HCT116 (cell line): Measurements from ENCODE around the gene INF2. TPM values are rescaled to one million over a fixed set of nuclear protein-coding genes. Genes with fewer than 3 reads are reported as not detected.

Source experiments
- ATAC-seq: fragments of 200-7000 bp; cut with Tn5 transposase; 2 replicates; pipeline ENCODE4 v1.9.1; 2020; ENCODE audit warnings: mild to moderate bottlenecking, moderate library complexity
- BruUV-seq: library from RNA; stranded (reverse); fragments of 400-500 nt; replicated peaks from 2 replicates; lab custom pipeline; 2021; lab: Mats Ljungman, UMichigan
- CTCF ChIA-PET: fragments of 300-600 bp; sonication (Branson Sonifier 250); formaldehyde crosslinking; loops from one replicate; lab custom pipeline; 2021; ENCODE audit warnings: antibody characterized with exemption; lab: Charles Lee
- POLR2A ChIA-PET: fragments of 300-600, 350-600 bp; sonication (Branson Sonifier 250); formaldehyde crosslinking; loops from one replicate; lab custom pipeline; 2021; ENCODE audit warnings: antibody characterized with exemption; lab: Charles Lee
- RAD21 ChIA-PET, 2 experiments: fragments of 300-600 bp; sonication (Branson Sonifier 250); formaldehyde crosslinking; loops; one replicate each; lab custom pipeline; 2023; ENCODE audit warnings: low total read pairs in 2 of 2; ENCODE audit not compliant: uncharacterized antibody in 2 of 2, unreplicated experiment in 2 of 2, low non-redundant PET in 1 of 2; lab: Charles Lee
- DNase-seq: peaks from one replicate; pipeline ENCODE4 v3.0.0-alpha.2; 2010; ENCODE audit warnings: low read depth, low spot score
- H2AFZ ChIP-seq: fragments of 200-600 bp; shearing (Covaris generic), sonication (generic); 2 replicates; pipeline ENCODE4 v1.6.1; 2017; ENCODE audit warnings: low read depth, mixed run types, mixed read lengths, antibody characterized with exemption, low read length; ENCODE audit not compliant: poor library complexity, severe bottlenecking
- H3K27ac ChIP-seq: 2 replicates; pipeline ENCODE4 v1.5.1; 2012; ENCODE audit warnings: low read depth, low read length
- H3K27me3 ChIP-seq: fragments of 200-600 bp; sonication (generic); 2 replicates; pipeline ENCODE4 v1.6.1; 2016; ENCODE audit warnings: mixed run types, low read length, mixed read lengths; ENCODE audit not compliant: insufficient read depth
- H3K36me3 ChIP-seq, 2 experiments: fragments of 200-500 bp in 1 of 2; fragments of 200-600 bp in 1 of 2; sonication (Bioruptor generic) in 1 of 2; sonication (generic) in 1 of 2; 2 replicates each; pipeline versions ENCODE4 v1.5.1 to v1.6.1; 2014 to 2016; ENCODE audit warnings: low read length in 2 of 2, inconsistent platforms in 1 of 2, mixed read lengths in 1 of 2, mixed run types in 1 of 2; ENCODE audit not compliant: insufficient read depth in 2 of 2, control insufficient read depth in 1 of 2
- H3K4me1 ChIP-seq, 2 experiments: fragments of 200-600 bp in 1 of 2; sonication (generic) in 1 of 2; 2 replicates each; pipeline versions ENCODE4 v1.5.1 to v1.6.1; 2012 to 2017; ENCODE audit warnings: low read length in 2 of 2, inconsistent platforms in 1 of 2, mild to moderate bottlenecking in 1 of 2, mixed read lengths in 1 of 2, mixed run types in 1 of 2, moderate library complexity in 1 of 2; ENCODE audit not compliant: insufficient read depth in 2 of 2, control insufficient read depth in 1 of 2
- H3K4me2 ChIP-seq: fragments of 200-600 bp; sonication (generic); 2 replicates; pipeline ENCODE4 v1.6.1; 2017; ENCODE audit warnings: mixed run types, low read length, mixed read lengths
- H3K4me3 ChIP-seq, 2 experiments: fragments of 200-600 bp in 1 of 2; sonication (generic) in 1 of 2; replicated peaks in 1 of 2; 2 replicates each; pipeline ENCODE4 v1.5.1; 2011 to 2016; ENCODE audit warnings: low read length in 2 of 2, control low read depth in 1 of 2, low read depth in 1 of 2, mild to moderate bottlenecking in 1 of 2, mixed read lengths in 1 of 2, mixed run types in 1 of 2
- H3K79me2 ChIP-seq: fragments of 200-600 bp; sonication (generic); 2 replicates; pipeline ENCODE4 v1.6.1; 2017; ENCODE audit warnings: mild to moderate bottlenecking, mixed run types, low read length, moderate library complexity, mixed read lengths; ENCODE audit not compliant: insufficient read depth
- H3K9ac ChIP-seq: fragments of 200-600 bp; sonication (generic); 2 replicates; pipeline ENCODE4 v1.6.1; 2016; ENCODE audit warnings: low read length, mixed read lengths
- H3K9me2 ChIP-seq: fragments of 200-600 bp; sonication (generic), shearing (Covaris generic); 2 replicates; pipeline ENCODE4 v1.6.1; 2017; ENCODE audit warnings: mixed run types, mild to moderate bottlenecking, moderate library complexity; ENCODE audit not compliant: insufficient read depth
- H3K9me3 ChIP-seq, 2 experiments: fragments of 200-500 bp in 1 of 2; fragments of 200-600 bp in 1 of 2; sonication (Bioruptor generic) in 1 of 2; sonication (generic) in 1 of 2; 2 replicates each; pipeline ENCODE4 v1.6.1; 2014 to 2017; ENCODE audit warnings: low read length in 2 of 2, mixed read lengths in 2 of 2, inconsistent platforms in 1 of 2, low read depth in 1 of 2, mild to moderate bottlenecking in 1 of 2, mixed run types in 1 of 2, moderate library complexity in 1 of 2; ENCODE audit not compliant: control insufficient read depth in 1 of 2, insufficient read depth in 1 of 2
- H4K20me1 ChIP-seq: fragments of 200-600 bp; sonication (generic), shearing (Covaris generic); 2 replicates; pipeline ENCODE4 v1.6.1; 2017; ENCODE audit warnings: mixed run types, mild to moderate bottlenecking, moderate library complexity; ENCODE audit not compliant: insufficient read depth
- CBX3 ChIP-seq: IDR thresholded peaks from 2 replicates; pipeline ENCODE4 v1.6.1; 2012; ENCODE audit warnings: low read depth
- CEBPB ChIP-seq: IDR thresholded peaks from 2 replicates; pipeline ENCODE4 v1.6.1; 2012; ENCODE audit warnings: low read depth
- ELF1 ChIP-seq: IDR thresholded peaks from 2 replicates; pipeline ENCODE4 v1.6.1; 2012; ENCODE audit warnings: low read depth, borderline replicate concordance
- EZH2 ChIP-seq: fragments of 200-600 bp; sonication (generic); IDR thresholded peaks from 2 replicates; pipeline ENCODE4 v1.6.1; 2017; ENCODE audit warnings: antibody characterized with exemption, mixed run types
- FOSL1 ChIP-seq: IDR thresholded peaks from 2 replicates; pipeline ENCODE4 v1.6.1; 2012; ENCODE audit warnings: low read depth
- JUND ChIP-seq: IDR thresholded peaks from 2 replicates; pipeline ENCODE4 v1.6.1; 2012
- POLR2A ChIP-seq: IDR thresholded peaks from 2 replicates; pipeline ENCODE4 v1.7.0; 2011; ENCODE audit warnings: borderline replicate concordance; ENCODE audit not compliant: insufficient read depth, insufficient read length; ENCODE audit errors: extremely low read depth
- POLR2AphosphoS5 ChIP-seq: IDR thresholded peaks from 2 replicates; pipeline ENCODE4 v1.6.1; 2011; ENCODE audit warnings: mild to moderate bottlenecking, low read depth, low read length, moderate library complexity
- REST ChIP-seq: IDR thresholded peaks from 2 replicates; pipeline ENCODE4 v1.6.1; 2012; ENCODE audit warnings: low read depth
- SIN3A ChIP-seq: IDR thresholded peaks from 2 replicates; pipeline ENCODE4 v1.6.1; 2012; ENCODE audit warnings: low read depth
- SP1 ChIP-seq: IDR thresholded peaks from 2 replicates; pipeline ENCODE4 v1.6.1; 2012; ENCODE audit warnings: low read depth
- SRF ChIP-seq: IDR thresholded peaks from 2 replicates; pipeline ENCODE4 v1.6.1; 2012; ENCODE audit warnings: low read depth
- TCF7L2 ChIP-seq: IDR thresholded peaks from 2 replicates; pipeline ENCODE4 v1.7.0; 2011; ENCODE audit warnings: borderline replicate concordance, inconsistent platforms; ENCODE audit not compliant: insufficient read depth, insufficient read length; ENCODE audit errors: extremely low read depth
- ZFX ChIP-seq: fragments of 450-650 bp; IDR thresholded peaks from 2 replicates; pipeline ENCODE4 v1.6.1; 2017
- ZNF274 ChIP-seq: fragments of 200-500 bp; sonication (Bioruptor generic); IDR thresholded peaks from 2 replicates; pipeline ENCODE4 v1.6.1; 2014; ENCODE audit warnings: mild to moderate bottlenecking, low read depth, low read length, inconsistent platforms
- intact Hi-C: fragments of 100-400 bp; cut with micrococcal nuclease; formaldehyde crosslinking; loops from 2 replicates; pipeline ENCODE4 v1.10.0; 2022
- total RNA-seq: library from RNA; stranded (reverse); gene quantifications from one replicate; pipeline ENCODE4 v1.2.1, GENCODE V29; 2021; ENCODE audit not compliant: unreplicated experiment

Gene INF2
- total RNA-seq, 1 experiment from 2014 or later: 95.8 TPM

- ChIA-PET RAD21 (no interaction called here), POLR2A (interaction anchor here (1.0 to 2.1 kb wide), 6 partner anchors 8 to 528 kb away, joined by 3 to 21 read pairs (median 6); partner anchors contain the start of gene INF2), CTCF (interaction anchor here (1.1 to 1.9 kb wide), 6 partner anchors 16 to 60 kb away, joined by 3 to 20 read pairs (median 5); partner anchors contain the start of gene INF2)
- Histone ChIP-seq H3K79me2 (no peaks in the 10 kb centered on the region), H3K4me1 (peaks cover 37 to 43% of the 10 kb centered on the region in 2 experiments), H2AFZ (peak overlapping the region; percentile 48), H3K4me3 (peak overlapping the region in 1 of 2 experiments; percentile 29; a peak in 2 of 4 replicates), H3K9me2 (no peaks in the 10 kb centered on the region), H3K4me2 (peak overlapping the region; percentile 63), H3K27ac (peak overlapping the region; percentile 73), H4K20me1 (no peaks in the 10 kb centered on the region), H3K9ac (peak overlapping the region; percentile 60), H3K36me3 (no peaks in the 10 kb centered on the region), H3K27me3 (no peaks in the 10 kb centered on the region), H3K9me3 (0 out of 4 replicates have a peak, but pooled peaks cover 0 to 5% of the 10 kb centered on the region in 2 experiments)
- intact Hi-C loops: no loop called here
- ATAC-seq (peak; percentile 9; the same call in 1 of the 2 replicates), DNase-seq (no peak)
- TF ChIP-seq SP1 (no peak), CEBPB (no peak), POLR2A (peak; percentile 8)
- BruUV-seq: no TSS peak
Observed at GRCh38 chr14:104665114-104665656, 24.2 kb upstream of the INF2 start.

- Histone ChIP-seq H3K27ac (peak overlapping the region; percentile 73), H4K20me1 (no peaks in the 10 kb centered on the region), H3K9ac (peak overlapping the region; percentile 60), H3K9me2 (no peaks in the 10 kb centered on the region), H3K9me3 (0 out of 4 replicates have a peak, but pooled peaks cover 0 to 5% of the 10 kb centered on the region in 2 experiments), H3K4me2 (peak overlapping the region; percentile 63), H3K4me3 (peak overlapping the region; percentile 22 to 29), H2AFZ (peak overlapping the region; percentile 48), H3K36me3 (no peaks in the 10 kb centered on the region), H3K4me1 (peaks cover 37 to 43% of the 10 kb centered on the region in 2 experiments), H3K79me2 (no peaks in the 10 kb centered on the region), H3K27me3 (no peaks in the 10 kb centered on the region)
- peak; percentile 84 for ATAC-seq
- DNase-seq: peak; percentile 91
- BruUV-seq: TSS peak; percentile 73
- ChIA-PET CTCF (interaction anchor here (0.6 to 1.9 kb wide), 13 partner anchors 11 to 426 kb away, joined by 3 to 20 read pairs (median 4); partner anchors contain the start of gene INF2), RAD21 (interaction anchor here (0.7 to 1.6 kb wide), 5 partner anchors 11 to 15 kb away, joined by 3 to 6 read pairs (median 5); no protein-coding TSS in a partner anchor), POLR2A (interaction anchor here (0.5 to 2.1 kb wide), 10 partner anchors 8 to 528 kb away, joined by 3 to 21 read pairs (median 4); partner anchors contain the start of genes INF2 and SIVA1)
- intact Hi-C loops: loop anchor here (1.0 kb wide), 1 partner anchor 42 kb away; no protein-coding TSS in a partner anchor
- TF ChIP-seq SP1: no peak; the same call in 1 of the 2 replicates
- TF ChIP-seq JUND: no peak; the same call in 1 of the 2 replicates
- no peak; the same call in 1 of the 2 replicates for TF ChIP-seq POLR2AphosphoS5
- TF ChIP-seq SRF: no peak
- TF ChIP-seq FOSL1: no peak
- no peak for TF ChIP-seq REST
- no peak for TF ChIP-seq SIN3A
- peak; percentile 51; the same call in 1 of the 2 replicates for TF ChIP-seq CBX3
- TF ChIP-seq ZNF274: no peak
- TF ChIP-seq TCF7L2: no peak
- TF ChIP-seq ELF1: no peak
- peak; percentile 84 for TF ChIP-seq ZFX
- TF ChIP-seq EZH2: no peak
- no peak for TF ChIP-seq POLR2A
Observed at GRCh38 chr14:104665657-104666522, 23.5 kb upstream of the INF2 start.
